CD4-positive, alpha-beta T cell (primary cell): ENCODE data around the gene CCR5AS.

Source experiments
- ATAC-seq: fragments of 200-7000 bp; cut with Tn5 transposase; one replicate; pipeline ENCODE4 v1.10.0; 2022; ENCODE audit warnings: mild to moderate bottlenecking; ENCODE audit not compliant: poor library complexity
- CTCF ChIA-PET: fragments of 350-600 bp; sonication (Branson Sonifier 250); formaldehyde crosslinking; loops from one replicate; lab custom pipeline; 2021; ENCODE audit warnings: antibody characterized with exemption, inconsistent platforms; lab: Charles Lee
- POLR2A ChIA-PET: fragments of 350-600 bp; sonication (Branson Sonifier 250); formaldehyde crosslinking; loops from one replicate; lab custom pipeline; 2021; ENCODE audit warnings: antibody characterized with exemption, inconsistent platforms; lab: Charles Lee
- DNase-seq, 14 experiments: peaks; one replicate each; pipeline ENCODE4 v3.0.0-alpha.2; 2013 to 2020; ENCODE audit warnings: mixed read lengths in 2 of 14
- H3K27ac ChIP-seq, 2 donors: one replicate each; pipeline versions ENCODE4 v1.5.1 to v1.7.0; 2013; ENCODE audit warnings: low read length in 2 of 2, low read depth in 1 of 2, mild to moderate bottlenecking in 1 of 2
- H3K27me3 ChIP-seq, 2 experiments: 1 replicate in 1 of 2; 2 replicates in 1 of 2; pipeline versions ENCODE4 v1.6.1 to v1.7.0; 2013; ENCODE audit warnings: low read length in 2 of 2, control low read depth in 1 of 2, mild to moderate bottlenecking in 1 of 2, moderate library complexity in 1 of 2; ENCODE audit not compliant: insufficient read depth in 2 of 2, control insufficient read depth in 1 of 2
- H3K36me3 ChIP-seq: one replicate; pipeline ENCODE4 v1.6.1; 2013; ENCODE audit warnings: low read length, control low read depth; ENCODE audit not compliant: insufficient read depth
- H3K4me1 ChIP-seq: one replicate; pipeline ENCODE4 v1.6.1; 2013; ENCODE audit warnings: low read length, control low read depth; ENCODE audit not compliant: insufficient read depth
- H3K4me3 ChIP-seq: one replicate; pipeline ENCODE4 v1.5.1; 2013; ENCODE audit warnings: mild to moderate bottlenecking, low read length, moderate library complexity
- H3K9me3 ChIP-seq, 2 experiments: 1 replicate in 1 of 2; 2 replicates in 1 of 2; pipeline versions ENCODE4 v1.6.1 to v1.7.0; 2013; ENCODE audit warnings: low read length in 2 of 2, mild to moderate bottlenecking in 2 of 2, control low read depth in 1 of 2, moderate library complexity in 1 of 2; ENCODE audit not compliant: control insufficient read depth in 1 of 2, insufficient read depth in 1 of 2
- H3K27ac Mint-ChIP-seq: one replicate; pipeline ENCODE4 v1.8.0; 2020; ENCODE audit warnings: mixed read lengths
- H3K27me3 Mint-ChIP-seq: one replicate; pipeline ENCODE4 v1.8.0; 2021; ENCODE audit warnings: mixed read lengths
- H3K36me3 Mint-ChIP-seq: one replicate; pipeline ENCODE4 v1.8.0; 2021; ENCODE audit warnings: low read depth, mixed read lengths
- H3K4me1 Mint-ChIP-seq: one replicate; pipeline ENCODE4 v1.8.0; 2021; ENCODE audit warnings: low read depth, mixed read lengths
- H3K4me3 Mint-ChIP-seq: one replicate; pipeline ENCODE4 v1.8.0; 2020; ENCODE audit warnings: mild to moderate bottlenecking, mixed read lengths
- H3K9me3 Mint-ChIP-seq: one replicate; pipeline ENCODE4 v1.8.0; 2020; ENCODE audit warnings: mixed read lengths
- CTCF ChIP-seq: fragments of 200-600 bp; IDR thresholded peaks from one replicate; pipeline ENCODE4 v1.8.0; 2022; ENCODE audit warnings: antibody characterized with exemption, mild to moderate bottlenecking
- intact Hi-C, 2 experiments: fragments of 100-400 bp; cut with DNase I in 1 of 2; cut with micrococcal nuclease in 1 of 2; formaldehyde crosslinking; loops; one replicate each; pipeline versions ENCODE4 v1.15.1 to v1.9.0; 2023 to 2025; cut with DNase I, micrococcal nuclease

The CCR5AS gene

DNA sequence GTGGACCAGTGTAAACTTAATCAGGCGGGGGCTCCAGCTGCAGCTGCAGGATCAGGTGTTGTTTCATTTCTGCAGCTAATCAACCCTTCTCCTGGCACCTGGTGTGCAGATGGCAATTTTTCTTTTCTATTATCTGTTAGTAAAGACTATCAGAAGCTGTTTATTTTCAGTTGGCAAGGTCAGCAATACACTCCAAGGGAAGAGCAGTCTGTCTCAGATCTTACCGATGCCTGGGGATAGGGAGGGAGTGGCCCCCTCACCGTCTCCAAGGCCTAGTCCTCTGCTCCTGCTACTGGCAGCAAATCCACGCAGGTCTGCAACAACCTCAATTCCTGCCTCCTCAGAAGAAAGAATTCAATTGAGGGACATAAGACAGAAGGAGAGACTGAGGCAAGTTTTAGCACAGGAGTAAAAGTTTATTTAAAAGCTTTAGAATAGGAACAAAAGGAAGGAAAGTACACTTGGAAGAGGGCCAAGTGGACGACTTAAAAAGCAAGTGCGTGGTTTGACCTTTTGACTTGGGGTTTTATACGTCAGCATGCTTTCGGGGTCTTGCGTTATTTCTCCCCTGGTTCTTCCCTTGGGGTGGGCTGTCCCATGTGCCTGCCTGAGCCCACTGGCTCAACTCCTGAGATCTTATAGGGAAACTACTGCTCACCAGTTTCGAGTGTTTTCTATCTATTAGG is 9.4 kb upstream of the CCR5AS start:
- Mint-ChIP-seq H3K36me3 (no peaks in the 10 kb centered on the region), H3K9me3 (no peaks in the 10 kb centered on the region), H3K4me1 (no peaks in the 10 kb centered on the region), H3K4me3 (no peak overlapping the region), H3K27me3 (no peaks in the 10 kb centered on the region), H3K27ac (no peak overlapping the region)
- intact Hi-C loops: no loop called here
- ATAC-seq: no peak
- Histone ChIP-seq H3K9me3 (no peaks in the 10 kb centered on the region), H3K4me3 (no peak overlapping the region), H3K27ac (no peak overlapping the region), H3K4me1 (no peaks in the 10 kb centered on the region), H3K27me3 (no peaks in the 10 kb centered on the region), H3K36me3 (no peaks in the 10 kb centered on the region)
- POLR2A ChIA-PET: no interaction called here
- no peak for TF ChIP-seq CTCF
- no peak for DNase-seq
- CTCF ChIA-PET: no interaction called here

GRCh38 chr3:46414739-46415138 is 7.9 kb upstream of the CCR5AS start:
- no peak overlapping the region for H3K27ac Mint-ChIP-seq
- no peak for TF ChIP-seq CTCF
- peaks cover 9% of the 10 kb centered on the region for H3K4me1 Mint-ChIP-seq
- Histone ChIP-seq H3K4me1 (peaks cover 2% of the 10 kb centered on the region), H3K36me3 (no peaks in the 10 kb centered on the region), H3K4me3 (no peak overlapping the region), H3K27ac (no peak overlapping the region), H3K27me3 (no peaks in the 10 kb centered on the region), H3K9me3 (no peaks in the 10 kb centered on the region)
- no peak for DNase-seq
- no peaks in the 10 kb centered on the region for H3K27me3 Mint-ChIP-seq
- CTCF ChIA-PET: no interaction called here
- no peak overlapping the region for H3K4me3 Mint-ChIP-seq
- no peaks in the 10 kb centered on the region for H3K9me3 Mint-ChIP-seq
- no peaks in the 10 kb centered on the region for H3K36me3 Mint-ChIP-seq
- intact Hi-C loops: no loop called here
- ATAC-seq: no peak
- POLR2A ChIA-PET: no interaction called here

DNA sequence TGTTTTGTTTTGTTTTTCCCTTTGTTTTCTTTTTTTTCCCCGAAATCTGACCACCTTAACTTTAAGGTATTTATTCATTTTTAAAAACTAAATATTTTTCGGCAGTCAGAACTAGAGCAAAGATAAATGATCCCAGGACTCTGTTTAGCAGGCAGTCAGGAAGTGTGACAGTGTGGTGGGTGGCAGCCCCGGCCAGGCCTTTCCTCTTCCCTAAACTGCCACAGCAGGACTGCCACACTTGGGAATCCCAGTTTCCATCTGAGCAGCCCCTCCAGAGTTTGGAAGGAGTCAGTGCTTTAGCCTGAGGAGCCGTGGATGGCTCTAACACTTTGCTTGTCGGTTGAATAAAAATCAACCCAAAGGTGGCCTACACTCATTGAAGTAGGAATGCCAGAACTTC is 7.1 kb upstream of the CCR5AS start:
- no peak overlapping the region for H3K27ac ChIP-seq
- H3K9me3 ChIP-seq: no peaks in the 10 kb centered on the region
- no peak overlapping the region for H3K4me3 Mint-ChIP-seq
- H3K4me3 ChIP-seq: no peak overlapping the region
- ChIA-PET CTCF (no interaction called here), POLR2A (no interaction called here)
- no peaks in the 10 kb centered on the region for H3K27me3 Mint-ChIP-seq
- H3K36me3 Mint-ChIP-seq: no peaks in the 10 kb centered on the region
- no peak overlapping the region for H3K27ac Mint-ChIP-seq
- H3K4me1 ChIP-seq: peaks cover 3% of the 10 kb centered on the region
- H3K27me3 ChIP-seq: no peaks in the 10 kb centered on the region
- H3K4me1 Mint-ChIP-seq: peaks cover 13% of the 10 kb centered on the region
- H3K36me3 ChIP-seq: no peaks in the 10 kb centered on the region
- intact Hi-C loops: no loop called here
- DNase-seq: no peak
- no peak for TF ChIP-seq CTCF
- H3K9me3 Mint-ChIP-seq: no peaks in the 10 kb centered on the region
- ATAC-seq: no peak
